BJ (cell line): ENCODE data around the gene SH3BP2. TPM values are rescaled to one million over a fixed set of nuclear protein-coding genes. Genes with fewer than 3 reads are reported as not detected.

Experiments
- CTCF ChIA-PET: fragments of 350-600 bp; formaldehyde crosslinking; extraction: SDS; loops from one replicate; lab custom pipeline; 2021; ENCODE audit warnings: antibody characterized with exemption, inconsistent platforms; lab: Yijun Ruan, JAX
- POLR2A ChIA-PET: fragments of 300-600 bp; sonication (Branson Sonifier 250); formaldehyde crosslinking; extraction: SDS; loops from one replicate; lab custom pipeline; 2021; ENCODE audit warnings: antibody characterized with exemption; lab: Charles Lee
- DNase-seq: peaks from one replicate; pipeline ENCODE4 v3.0.0-alpha.2; 2011; ENCODE audit warnings: low read depth
- H3K27me3 ChIP-seq: 2 replicates; pipeline ENCODE4 v1.6.0; 2011; ENCODE audit warnings: low read length; ENCODE audit not compliant: control insufficient read depth, insufficient read depth
- H3K36me3 ChIP-seq: 2 replicates; pipeline ENCODE4 v1.5.1; 2011; ENCODE audit warnings: low read length; ENCODE audit not compliant: control insufficient read depth, insufficient read depth
- H3K4me3 ChIP-seq: 2 replicates; pipeline ENCODE4 v1.5.1; 2011; ENCODE audit warnings: low read depth, mild to moderate bottlenecking, control low read depth, low read length
- polyA plus RNA-seq: library from polyadenylated mRNA; depleted of rRNA; stranded (reverse); fragments of >200 nt; gene quantifications from 2 replicates; pipeline ENCODE4 v1.2.3, GENCODE V29; 2011
- TF ChIP-seq, protein P1 (sequence below): IDR thresholded peaks from 2 replicates; pipeline ENCODE4 v1.5.1; 2011; ENCODE audit warnings: low read depth, mild to moderate bottlenecking, control low read depth, inconsistent platforms, low read length, moderate library complexity; ENCODE audit not compliant: insufficient read depth

SH3BP2 gene
- polyA plus RNA-seq, 1 experiment = 42.2 TPM

DNA sequence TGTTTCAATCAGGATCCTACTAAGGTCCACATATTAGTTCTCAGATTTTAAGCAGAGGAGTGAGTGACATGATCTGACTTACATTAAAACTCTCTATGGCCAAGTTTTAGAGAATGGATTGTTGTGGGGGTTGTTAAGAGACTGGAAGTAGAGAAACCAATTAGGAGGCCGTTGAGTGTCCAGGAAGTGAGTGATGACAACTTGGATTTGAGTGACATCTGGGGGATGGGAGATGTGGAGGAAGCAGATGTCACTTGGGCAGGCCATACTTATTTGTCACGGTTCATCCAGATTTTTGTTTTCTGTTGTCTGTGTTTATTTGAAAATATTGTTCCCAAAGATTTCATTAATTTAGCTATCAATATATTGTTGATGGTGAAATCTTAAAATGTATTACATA lies 79.0 kb downstream of the SH3BP2 start:
- TF ChIP-seq, protein P1, sequence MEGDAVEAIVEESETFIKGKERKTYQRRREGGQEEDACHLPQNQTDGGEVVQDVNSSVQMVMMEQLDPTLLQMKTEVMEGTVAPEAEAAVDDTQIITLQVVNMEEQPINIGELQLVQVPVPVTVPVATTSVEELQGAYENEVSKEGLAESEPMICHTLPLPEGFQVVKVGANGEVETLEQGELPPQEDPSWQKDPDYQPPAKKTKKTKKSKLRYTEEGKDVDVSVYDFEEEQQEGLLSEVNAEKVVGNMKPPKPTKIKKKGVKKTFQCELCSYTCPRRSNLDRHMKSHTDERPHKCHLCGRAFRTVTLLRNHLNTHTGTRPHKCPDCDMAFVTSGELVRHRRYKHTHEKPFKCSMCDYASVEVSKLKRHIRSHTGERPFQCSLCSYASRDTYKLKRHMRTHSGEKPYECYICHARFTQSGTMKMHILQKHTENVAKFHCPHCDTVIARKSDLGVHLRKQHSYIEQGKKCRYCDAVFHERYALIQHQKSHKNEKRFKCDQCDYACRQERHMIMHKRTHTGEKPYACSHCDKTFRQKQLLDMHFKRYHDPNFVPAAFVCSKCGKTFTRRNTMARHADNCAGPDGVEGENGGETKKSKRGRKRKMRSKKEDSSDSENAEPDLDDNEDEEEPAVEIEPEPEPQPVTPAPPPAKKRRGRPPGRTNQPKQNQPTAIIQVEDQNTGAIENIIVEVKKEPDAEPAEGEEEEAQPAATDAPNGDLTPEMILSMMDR = no peak
- ChIA-PET POLR2A (no interaction called here), CTCF (interaction anchor here (0.8 kb wide), 2 partner anchors 10 to 116 kb away, joined by 3 read pairs; partner anchors contain the start of gene TNIP2)
- H3K4me3 ChIP-seq = no peak overlapping the region
- DNase-seq = no peak
- H3K36me3 ChIP-seq = no peaks in the 10 kb centered on the region
- H3K27me3 ChIP-seq = no peaks in the 10 kb centered on the region

DNA sequence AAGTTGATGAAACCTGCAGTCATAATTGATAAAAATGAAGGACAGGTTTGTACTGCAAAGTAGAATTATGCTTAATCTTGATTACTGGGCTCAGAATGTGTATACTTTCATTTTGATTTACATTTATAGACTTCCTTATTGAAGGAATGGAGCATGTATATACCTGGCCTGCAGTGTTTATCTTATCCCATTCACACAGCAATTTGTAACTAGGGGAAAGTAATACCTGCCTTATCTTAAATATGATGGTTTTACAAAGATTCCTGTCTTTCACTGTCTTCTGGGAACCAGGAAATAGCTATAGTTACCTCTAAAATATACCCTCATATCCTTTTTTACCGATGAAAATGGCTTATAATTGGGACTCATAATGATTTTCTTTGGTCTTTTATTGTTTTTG lies 80.4 kb downstream of the SH3BP2 start:
- ChIA-PET POLR2A (no interaction called here), CTCF (interaction anchor here (0.9 to 2.0 kb wide), 3 partner anchors 9 to 15 kb away, joined by 3 to 5 read pairs (median 4); no protein-coding TSS in a partner anchor)
- H3K27me3 ChIP-seq = no peaks in the 10 kb centered on the region
- DNase-seq = no peak
- TF ChIP-seq, protein P1 = no peak
- no peaks in the 10 kb centered on the region for H3K36me3 ChIP-seq
- H3K4me3 ChIP-seq = no peak overlapping the region

DNA sequence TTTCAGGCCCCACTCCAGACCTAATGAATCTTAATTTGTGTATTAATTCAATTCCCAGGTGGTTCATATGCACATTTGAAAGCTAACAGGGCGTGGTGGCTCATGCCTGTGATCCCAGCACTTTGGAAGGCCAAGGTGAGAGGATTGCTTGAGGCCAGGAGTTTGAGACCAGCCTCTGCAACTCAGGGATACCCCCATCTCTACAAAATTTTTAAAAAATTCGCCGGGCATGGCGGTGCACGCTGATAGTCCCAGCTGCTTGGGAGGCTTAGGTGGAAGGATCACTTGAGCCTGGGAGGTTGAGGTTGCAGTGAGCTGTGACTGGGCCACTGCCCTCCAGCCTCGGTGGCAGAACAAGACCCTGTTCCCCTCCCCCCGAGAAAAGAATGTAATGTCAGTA lies 82.0 kb downstream of the SH3BP2 start:
- H3K36me3 ChIP-seq = peaks cover 4% of the 10 kb centered on the region; the same call in 1 of the 2 replicates

DNA sequence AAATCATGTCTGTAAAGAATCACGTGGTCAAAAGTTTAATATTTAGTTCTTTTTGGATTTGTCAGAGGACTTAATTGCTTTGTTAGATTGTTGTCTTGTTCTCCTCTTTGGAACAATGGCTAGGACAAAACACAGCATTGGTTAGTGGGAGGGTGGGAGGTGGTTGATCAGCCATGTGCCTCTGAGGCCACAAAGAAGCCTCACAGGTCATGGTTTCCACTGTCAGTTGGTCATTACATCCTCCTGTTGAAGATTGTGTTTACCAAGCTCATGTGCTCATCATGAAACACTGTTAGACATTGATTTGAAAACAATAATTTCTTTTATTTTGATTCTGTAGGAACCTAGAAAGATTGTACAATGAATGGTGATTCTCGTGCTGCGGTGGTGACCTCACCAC lies 82.7 kb downstream of the SH3BP2 start:
- CTCF ChIA-PET = no interaction called here
- DNase-seq = no peak
- H3K27me3 ChIP-seq = no peaks in the 10 kb centered on the region
- no peak overlapping the region for H3K4me3 ChIP-seq
- POLR2A ChIA-PET = no interaction called here
- TF ChIP-seq, protein P1 = no peak
- H3K36me3 ChIP-seq = peaks cover 4% of the 10 kb centered on the region; the same call in 1 of the 2 replicates

More for the DNA sequence above, 82.0 kb downstream of the SH3BP2 start:
- TF ChIP-seq, protein P1 = no peak
- Histone ChIP-seq H3K27me3 (no peaks in the 10 kb centered on the region), H3K4me3 (no peak overlapping the region)
- no peak for DNase-seq
- ChIA-PET CTCF (interaction anchor here (2.0 kb wide), 1 partner anchor 12 kb away, joined by 5 read pairs; no protein-coding TSS in a partner anchor), POLR2A (no interaction called here)

DNA sequence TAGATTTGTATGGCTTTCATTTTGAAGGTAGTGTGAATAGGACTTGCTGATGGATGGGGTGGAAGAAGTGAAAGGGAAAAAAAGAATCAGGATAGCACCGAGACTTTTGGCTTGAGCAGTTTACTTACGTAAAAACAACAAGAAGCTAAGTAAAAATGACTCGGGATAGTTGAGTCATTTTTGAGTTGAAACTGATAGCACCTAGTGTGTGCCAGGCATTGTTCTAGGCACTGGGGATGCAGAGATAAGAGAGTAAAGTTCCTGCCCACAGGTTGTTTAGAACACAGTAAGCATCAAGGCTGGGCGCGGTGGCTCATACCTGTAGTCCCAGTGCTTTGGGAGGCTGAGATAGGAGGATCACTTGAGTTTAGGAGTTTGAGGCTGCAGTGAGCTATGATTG lies 85.5 kb downstream of the SH3BP2 start:
- Histone ChIP-seq H3K36me3 (peaks cover 4% of the 10 kb centered on the region; the same call in 1 of the 2 replicates), H3K4me3 (no peak overlapping the region), H3K27me3 (no peaks in the 10 kb centered on the region)
- CTCF ChIA-PET = interaction anchor here (1.2 kb wide), 1 partner anchor 10 kb away, joined by 3 read pairs; no protein-coding TSS in a partner anchor
- DNase-seq = no peak
- TF ChIP-seq, protein P1 = no peak
- POLR2A ChIA-PET = no interaction called here
